GM19023 (cell line): ENCODE measurements around the gene WWC1.
A peak's percentile ranks its signal among the peaks of the same experiment; 100 is the strongest.
"Not testable (repeated sequence)": the region's sequence is repeated elsewhere in the genome, so short reads cannot be mapped to it uniquely, and the experiment has no call there.

Source experiments
- ATAC-seq: cut with Tn5 transposase; IDR thresholded peaks from one replicate; pipeline ENCODE4 v1.9.1; 2021; ENCODE audit warnings: mild to moderate bottlenecking, moderate library complexity; ENCODE audit not compliant: unreplicated experiment

The WWC1 gene

DNA sequence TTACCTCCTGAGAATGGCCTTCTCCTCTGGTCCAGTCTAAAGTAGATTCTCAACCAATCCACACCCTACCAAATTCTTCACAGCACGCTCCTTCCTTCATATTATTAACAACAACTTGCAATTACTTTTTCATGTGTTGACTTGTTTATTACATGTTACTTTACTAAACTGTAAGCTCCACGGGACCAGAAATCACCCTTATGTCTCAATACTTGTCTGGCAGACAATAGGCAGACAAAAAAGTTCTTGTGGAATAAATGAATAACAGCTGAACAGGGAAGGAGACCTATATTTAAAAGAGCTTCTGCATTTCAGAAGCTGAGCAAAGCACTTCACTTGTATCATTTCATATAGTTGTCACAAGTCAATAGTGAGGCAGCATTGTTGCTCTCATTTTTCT is 5.7 kb upstream of the WWC1 start:
- no peak for ATAC-seq

- no peak for ATAC-seq
Observed at GRCh38 chr5:168286386-168286785, 5.1 kb upstream of the WWC1 start.

- ATAC-seq = not testable (repeated sequence)
Observed at GRCh38 chr5:168286863-168287262, 4.6 kb upstream of the WWC1 start.

- no peak for ATAC-seq
Observed at GRCh38 chr5:168287362-168287761, 4.1 kb upstream of the WWC1 start.

- ATAC-seq = no peak
Observed at GRCh38 chr5:168288349-168289245, 2.8 kb upstream of the WWC1 start.

- no peak for ATAC-seq
Observed at GRCh38 chr5:168290902-168291341, 523 bp upstream of the WWC1 start.

DNA sequence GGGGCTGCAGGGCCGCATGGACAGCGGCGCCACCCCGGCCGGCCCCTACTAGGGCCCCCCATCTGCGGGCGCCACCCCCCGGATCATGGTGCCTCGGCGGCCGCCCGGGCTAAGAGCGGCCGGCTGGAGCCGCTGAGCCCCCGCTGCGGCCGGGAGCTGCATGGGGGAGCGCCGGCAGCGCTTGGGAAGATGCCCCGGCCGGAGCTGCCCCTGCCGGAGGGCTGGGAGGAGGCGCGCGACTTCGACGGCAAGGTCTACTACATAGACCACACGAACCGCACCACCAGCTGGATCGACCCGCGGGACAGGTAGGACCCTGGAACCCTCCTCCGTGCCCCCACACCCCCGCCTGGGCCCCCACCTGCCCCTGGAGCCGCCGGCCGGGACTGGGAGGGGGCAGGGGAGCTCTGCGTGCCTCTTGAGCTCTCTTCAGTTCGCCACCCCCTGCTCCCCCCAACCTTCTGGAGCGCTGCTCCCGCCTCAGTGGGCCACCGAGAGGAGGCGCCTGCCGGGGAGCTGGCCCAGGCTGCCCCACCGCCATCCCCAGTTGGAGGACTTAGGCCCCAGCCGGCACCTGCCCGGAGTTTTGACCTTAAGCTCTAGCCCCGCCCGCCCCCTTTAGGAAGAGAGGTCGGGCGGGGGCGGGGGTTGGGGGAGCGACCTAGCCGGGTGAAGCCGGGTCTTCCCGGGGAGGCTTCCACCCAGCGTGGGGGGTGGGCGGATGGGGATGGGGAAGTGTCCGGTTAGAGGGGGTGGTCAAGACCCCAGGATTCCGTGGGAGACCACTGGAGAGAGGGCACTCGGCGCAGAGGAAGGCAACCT is 730 bp downstream of the WWC1 start:
- ATAC-seq = peak; percentile 14

DNA sequence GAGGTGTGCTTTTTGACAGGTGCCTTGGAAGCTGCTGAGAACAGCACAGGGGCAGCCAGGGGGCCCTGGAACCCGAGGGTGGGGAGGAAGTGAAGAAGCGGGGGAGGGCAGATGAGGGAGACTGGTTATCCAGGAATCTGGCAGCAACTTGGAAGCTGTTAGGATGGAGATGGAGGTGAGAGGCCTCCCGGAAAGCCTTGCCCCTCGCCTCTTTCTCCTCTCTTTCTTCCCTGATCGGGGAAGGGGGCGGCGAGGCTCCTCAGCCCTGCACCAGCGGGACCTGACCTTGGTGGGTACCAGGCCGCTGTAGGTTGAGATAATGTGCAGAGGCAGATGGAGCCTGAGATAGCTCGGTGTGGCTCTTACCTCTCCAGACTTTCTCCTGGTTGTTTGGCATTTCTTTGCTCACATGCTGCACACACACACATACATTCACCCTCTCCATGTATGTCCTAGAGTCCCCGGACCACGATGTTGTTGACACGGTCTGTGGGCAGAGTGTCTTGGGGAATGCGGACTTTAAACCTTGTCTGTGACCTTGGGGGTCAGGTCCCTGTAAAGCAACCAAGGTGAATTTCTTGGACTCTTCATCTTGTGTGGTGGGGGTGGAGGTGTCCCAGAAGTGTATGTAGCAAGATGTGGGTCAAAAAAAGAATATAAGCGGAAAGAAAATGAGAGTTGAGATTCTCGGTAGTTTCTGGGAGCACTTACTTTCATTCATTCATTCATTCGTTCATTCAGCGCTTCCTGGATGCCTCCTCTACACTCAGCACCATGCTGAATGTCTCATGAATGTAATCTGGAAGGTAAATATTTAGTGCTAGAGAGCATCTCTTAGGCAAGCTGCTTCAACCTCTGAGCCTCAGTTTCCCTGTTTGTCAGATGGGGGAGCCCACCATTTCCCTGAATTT is 1.6 kb downstream of the WWC1 start:
- ATAC-seq = no peak

GRCh38 chr5:168295574-168296201 is 4.2 kb downstream of the WWC1 start:
- no peak for ATAC-seq

DNA sequence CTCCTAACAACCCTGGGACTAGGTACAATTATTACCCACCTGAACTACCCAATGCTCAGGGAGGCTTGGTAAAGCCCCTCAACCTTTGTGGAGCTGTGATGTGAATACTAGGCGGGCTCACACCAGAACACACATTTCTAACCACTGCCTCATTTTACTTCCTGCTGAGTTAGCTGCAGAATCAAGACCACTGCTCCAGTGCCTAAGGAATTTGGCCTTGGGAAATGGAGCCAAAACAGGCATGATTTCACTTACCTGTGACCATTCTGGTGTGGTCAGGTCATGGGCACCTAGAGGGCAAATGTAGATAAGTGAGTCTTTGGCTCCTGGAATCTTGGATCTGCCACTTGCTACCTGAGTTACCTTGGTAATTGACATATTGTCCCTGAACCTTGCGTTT is 5.2 kb downstream of the WWC1 start:
- no peak for ATAC-seq

DNA sequence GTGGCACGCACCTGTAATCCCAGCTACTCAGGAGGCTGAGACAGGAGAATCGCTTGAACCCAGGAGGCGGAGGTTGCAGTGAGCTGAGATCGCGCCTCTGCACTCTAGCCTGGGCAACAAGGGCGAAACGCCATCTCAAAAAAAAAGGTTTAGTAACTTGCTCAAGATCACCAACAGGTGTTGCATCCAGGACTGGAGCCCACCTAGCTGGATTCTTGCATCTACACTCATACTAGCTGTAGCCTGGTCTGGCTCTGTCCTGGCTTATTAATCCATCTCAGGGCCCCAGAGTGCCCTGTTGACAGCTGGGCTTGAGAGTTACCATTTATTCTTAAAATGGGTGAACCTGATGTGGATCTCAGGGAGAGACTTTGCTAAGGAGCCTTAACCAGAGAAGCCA is 7.5 kb downstream of the WWC1 start:
- no peak for ATAC-seq

DNA sequence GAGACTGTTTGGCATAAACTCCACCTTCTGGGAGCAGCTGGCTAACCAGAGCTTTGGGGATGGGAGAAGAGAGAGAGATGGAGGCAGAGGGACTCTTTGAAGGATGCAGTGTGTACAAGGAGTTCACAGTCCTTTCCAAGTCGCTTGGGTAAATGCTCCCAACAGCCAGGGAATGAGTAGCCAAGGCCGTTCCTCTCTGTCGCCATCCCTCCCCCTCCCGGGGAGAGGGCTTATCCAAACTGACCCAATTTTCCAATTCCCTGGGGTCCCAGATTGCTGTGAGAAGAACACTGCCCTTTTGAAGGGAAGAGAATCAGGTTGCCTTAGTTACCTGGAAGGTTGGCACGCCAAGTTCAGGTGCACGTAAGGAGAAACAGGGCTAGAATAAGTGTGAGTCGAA is 7.9 kb downstream of the WWC1 start:
- no peak for ATAC-seq

GRCh38 chr5:168300326-168301182 is 9.1 kb downstream of the WWC1 start:
- no peak for ATAC-seq

DNA sequence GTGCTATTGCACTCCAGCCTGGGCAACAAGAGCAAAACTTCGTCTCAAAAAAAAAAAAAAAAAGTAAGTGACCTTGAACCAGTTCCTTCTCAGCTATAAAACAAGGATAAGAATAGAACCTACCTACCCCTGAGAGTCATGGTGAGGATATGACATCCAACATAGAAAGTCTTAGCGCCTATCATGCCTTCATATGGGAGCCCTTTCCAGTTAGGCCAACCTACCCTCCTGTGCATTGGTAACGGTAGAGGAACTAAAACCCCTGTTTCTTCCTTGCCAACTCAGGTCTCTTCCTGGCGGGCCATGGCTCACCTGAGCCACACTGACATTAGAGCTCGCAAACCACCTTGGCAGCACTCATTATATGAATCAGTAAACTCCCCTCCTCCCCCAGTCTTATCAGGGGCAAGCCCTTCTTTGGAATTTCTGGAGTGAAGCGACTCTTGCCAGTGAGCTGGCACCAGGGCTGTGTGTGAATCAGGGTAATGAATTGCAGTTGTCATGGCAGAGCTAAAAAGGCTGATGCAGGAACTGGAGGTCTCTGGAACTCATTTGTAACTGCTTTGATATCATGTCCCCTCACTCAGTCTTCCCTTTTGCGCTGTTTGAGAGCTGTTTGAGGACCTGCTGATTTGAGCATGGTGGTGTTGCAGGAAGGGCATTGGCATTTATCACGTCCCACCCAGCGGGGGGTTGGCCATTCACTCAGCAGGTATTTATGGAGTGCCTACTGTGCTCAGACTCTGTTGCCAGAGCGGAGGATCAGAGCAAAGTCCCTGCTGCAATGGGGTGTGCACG is 10.3 kb downstream of the WWC1 start:
- ATAC-seq = no peak

GRCh38 chr5:168302785-168303184 is 11.3 kb downstream of the WWC1 start:
- no peak for ATAC-seq

DNA sequence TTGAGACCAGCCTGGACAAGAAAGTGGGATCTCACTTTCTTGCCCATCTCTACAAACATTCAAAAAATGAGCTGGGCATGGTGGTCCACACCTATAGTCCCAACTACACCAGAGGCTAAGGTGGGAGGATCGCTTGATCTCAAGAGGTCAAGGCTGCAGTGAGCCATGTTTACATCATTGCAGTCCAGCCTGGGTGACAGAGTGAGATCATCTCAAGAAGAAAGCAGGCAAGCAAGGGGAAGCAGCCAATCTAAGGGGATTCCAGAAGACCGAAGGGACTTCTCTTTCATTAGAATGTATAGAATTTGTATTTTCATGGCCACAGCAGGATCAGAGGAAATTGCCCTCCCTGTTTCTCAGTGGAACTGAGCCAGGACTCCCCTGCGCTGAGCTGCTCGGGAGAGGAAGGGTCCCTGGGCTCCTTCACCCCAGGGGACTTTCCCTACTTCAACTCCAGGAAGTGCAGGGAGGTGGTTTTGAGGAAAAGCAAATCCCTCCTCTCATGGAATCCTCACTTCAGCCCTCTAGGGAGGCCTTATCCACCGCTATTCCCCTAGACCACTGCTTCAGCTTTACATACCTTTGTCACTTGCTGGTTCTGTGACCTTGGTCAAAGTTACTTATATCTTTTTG is 12.1 kb downstream of the WWC1 start:
- ATAC-seq = no peak

DNA sequence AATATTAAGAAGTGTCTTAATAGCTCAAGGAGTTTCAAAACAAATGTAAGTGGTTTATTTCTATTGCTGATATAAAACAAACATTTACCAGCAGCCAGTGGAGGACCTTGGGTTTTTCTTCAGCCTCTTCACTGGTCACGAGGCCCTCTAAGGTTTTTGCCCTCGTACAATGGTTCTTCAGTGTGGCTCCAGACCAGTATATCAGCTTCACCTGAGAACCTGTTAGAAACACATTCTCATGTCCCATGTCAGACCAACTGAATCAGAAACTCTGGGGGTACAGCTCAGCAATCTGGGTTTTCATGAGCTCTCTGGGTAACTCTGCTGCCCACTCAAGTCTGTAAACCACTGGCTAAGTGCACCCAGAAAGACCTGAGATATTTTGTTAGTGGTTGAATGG is 12.9 kb downstream of the WWC1 start:
- ATAC-seq = no peak

- no peak for ATAC-seq
Observed at GRCh38 chr5:168305281-168305680, 13.8 kb downstream of the WWC1 start.
